GM23338 (cell line): ENCODE data around the gene ADCK2.

Source experiments
- CTCF ChIP-seq, 2 experiments: fragments of 200-600 bp in 1 of 2; sonication (generic) in 1 of 2; conservative IDR thresholded peaks; 2 replicates each; pipeline versions ENCODE4 v1.5.1 to v1.6.1; 2016 to 2017; ENCODE audit warnings: antibody characterized with exemption in 2 of 2, low read depth in 2 of 2, mild to moderate bottlenecking in 2 of 2, moderate library complexity in 1 of 2
- ETS1 ChIP-seq: IDR thresholded peaks from 2 replicates; pipeline ENCODE4 v1.6.1; 2016; ENCODE audit warnings: antibody characterized with exemption
- EZH2 ChIP-seq: fragments of 200-600 bp; sonication (generic); IDR thresholded peaks from one replicate; pipeline ENCODE4 v1.8.0; 2017; ENCODE audit warnings: antibody characterized with exemption, mild to moderate bottlenecking, low read depth; ENCODE audit not compliant: unreplicated experiment
- EZH2phosphoT487 ChIP-seq: fragments of 200-600 bp; sonication (generic); IDR thresholded peaks from one replicate; pipeline ENCODE4 v1.8.1; 2018; ENCODE audit warnings: antibody characterized with exemption; ENCODE audit not compliant: unreplicated experiment
- JUNB ChIP-seq: IDR thresholded peaks from one replicate; pipeline ENCODE4 v1.6.1; 2016; ENCODE audit warnings: antibody characterized with exemption; ENCODE audit not compliant: unreplicated experiment
- NANOG ChIP-seq: IDR thresholded peaks from 2 replicates; pipeline ENCODE4 v1.6.1; 2016; ENCODE audit warnings: antibody characterized with exemption, borderline replicate concordance
- POLR2AphosphoS5 ChIP-seq: IDR thresholded peaks from 2 replicates; pipeline ENCODE4 v1.6.1; 2016; ENCODE audit warnings: antibody characterized with exemption, low read depth
- REST ChIP-seq: IDR thresholded peaks from one replicate; pipeline ENCODE4 v1.6.1; 2018; ENCODE audit warnings: antibody characterized with exemption; ENCODE audit not compliant: unreplicated experiment
- ZNF462 ChIP-seq: fragments of 250-450 bp; sonication (Bioruptor Pico); IDR thresholded peaks from 2 replicates; pipeline ENCODE4 v1.5.0; 2020; ENCODE audit warnings: mild to moderate bottlenecking, moderate library complexity

GRCh38 chr7:140638173-140638791, 34.5 kb upstream of the ADCK2 start:
- peak; percentile 23 to 67; a peak in 3 of 4 replicates for TF ChIP-seq CTCF (conservative IDR thresholded peaks at IDR 0.05; ENCODE audit: low read depth in 2 of 2)
- TF ChIP-seq ETS1 = no peak
- TF ChIP-seq EZH2 = no peak
- TF ChIP-seq POLR2AphosphoS5 = no peak
- TF ChIP-seq REST = no peak
- no peak for TF ChIP-seq EZH2phosphoT487
- TF ChIP-seq NANOG = no peak
- no peak for TF ChIP-seq JUNB
- TF ChIP-seq ZNF462 (CRISPR knock-in tag) = no peak
